Measurements from ENCODE around the gene MSGN1. TPM values are rescaled to one million over a fixed set of nuclear protein-coding genes. Genes with fewer than 3 reads are reported as not detected.

Gene MSGN1
- total and polyA plus RNA-seq, 2 experiments from 2014 or later: not detected

DNA sequence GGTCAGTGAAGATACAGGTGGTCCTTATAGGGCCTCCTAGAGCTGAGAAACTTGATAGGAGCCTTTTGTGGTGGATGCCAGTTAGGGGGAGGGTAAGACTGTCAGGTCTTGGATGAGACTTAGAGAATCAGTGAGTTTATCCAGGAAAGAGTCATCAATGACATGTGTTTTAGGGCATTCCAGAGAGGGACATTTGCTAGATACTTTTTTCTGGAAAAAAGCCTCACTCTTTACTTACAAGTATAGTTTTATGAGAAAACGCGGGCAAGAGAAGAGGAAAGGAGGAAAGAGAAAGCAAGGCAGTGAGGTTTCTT is 24.5 kb upstream of the MSGN1 start:
- Histone ChIP-seq H3K4me3 (no peak overlapping the region), H3K36me3 (no peaks in the 10 kb centered on the region), H3K9me3 (ENCODE audit: low read depth) (no peaks in the 10 kb centered on the region), H3K27ac (no peak overlapping the region), H3K27me3 (no peaks in the 10 kb centered on the region), H3K4me1 (ENCODE audit: low read depth) (no peaks in the 10 kb centered on the region)
- no peak for DNase-seq (ENCODE audit: low read depth in 1 of 2, low spot score in 1 of 2)
- TF ChIP-seq CTCF (IDR thresholded peaks at IDR 0.05; ENCODE audit: low read depth, low read length): no peak

- peak in 1 of 2 donors; percentile 43 for DNase-seq (ENCODE audit: low read depth in 1 of 2, low spot score in 1 of 2)
- Histone ChIP-seq H3K4me1 (ENCODE audit: low read depth) (no peaks in the 10 kb centered on the region), H3K27me3 (no peaks in the 10 kb centered on the region), H3K4me3 (no peak overlapping the region), H3K9me3 (ENCODE audit: low read depth) (no peaks in the 10 kb centered on the region), H3K27ac (no peak overlapping the region), H3K36me3 (no peaks in the 10 kb centered on the region)
- TF ChIP-seq CTCF (IDR thresholded peaks at IDR 0.05; ENCODE audit: low read depth, low read length): no peak
Observed at GRCh38 chr2:17792515-17792914, 23.7 kb upstream of the MSGN1 start.

DNA sequence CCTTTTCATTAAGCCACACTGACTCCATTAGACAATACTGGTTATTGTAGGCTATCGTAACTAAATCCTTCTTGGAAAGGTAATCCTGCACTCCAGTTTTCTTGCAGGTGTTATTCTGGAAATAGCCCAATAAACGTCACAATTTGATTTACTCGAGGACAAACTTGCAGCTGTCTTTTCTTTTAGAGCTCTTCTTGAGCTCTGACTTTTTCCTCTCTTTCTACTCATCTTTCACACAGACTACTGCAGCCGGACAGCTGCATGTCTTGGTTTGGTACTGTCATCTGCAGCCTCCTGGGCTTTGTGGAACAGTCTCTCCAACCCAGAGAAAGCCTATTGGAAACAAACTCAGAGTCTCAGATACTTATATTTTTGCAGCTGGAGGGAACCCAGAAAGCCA is 23.0 kb upstream of the MSGN1 start:
- TF ChIP-seq CTCF (IDR thresholded peaks at IDR 0.05; ENCODE audit: low read depth, low read length): no peak
- Histone ChIP-seq H3K27me3 (no peaks in the 10 kb centered on the region), H3K9me3 (ENCODE audit: low read depth) (no peaks in the 10 kb centered on the region), H3K36me3 (no peaks in the 10 kb centered on the region), H3K27ac (no peak overlapping the region), H3K4me1 (ENCODE audit: low read depth) (no peaks in the 10 kb centered on the region), H3K4me3 (no peak overlapping the region)
- no peak for DNase-seq (ENCODE audit: low read depth in 1 of 2, low spot score in 1 of 2)

- no peak overlapping the region for H3K27ac ChIP-seq
- H3K27me3 ChIP-seq: no peaks in the 10 kb centered on the region
- no peak for DNase-seq (ENCODE audit: low read depth in 1 of 2, low spot score in 1 of 2)
- no peaks in the 10 kb centered on the region for H3K4me1 ChIP-seq (ENCODE audit: low read depth)
- H3K4me3 ChIP-seq: no peak overlapping the region
- no peaks in the 10 kb centered on the region for H3K36me3 ChIP-seq
- no peaks in the 10 kb centered on the region for H3K9me3 ChIP-seq (ENCODE audit: low read depth)
- no peak for TF ChIP-seq CTCF (IDR thresholded peaks at IDR 0.05; ENCODE audit: low read depth, low read length)
Observed at GRCh38 chr2:17793803-17794354, 22.4 kb upstream of the MSGN1 start.

GRCh38 chr2:17795309-17795708 is 21.0 kb upstream of the MSGN1 start:
- Histone ChIP-seq H3K4me3 (no peak overlapping the region), H3K27me3 (no peaks in the 10 kb centered on the region), H3K27ac (no peak overlapping the region), H3K9me3 (ENCODE audit: low read depth) (no peaks in the 10 kb centered on the region), H3K4me1 (ENCODE audit: low read depth) (no peaks in the 10 kb centered on the region), H3K36me3 (no peaks in the 10 kb centered on the region)
- no peak for DNase-seq (ENCODE audit: low read depth in 1 of 2, low spot score in 1 of 2)
- no peak for TF ChIP-seq CTCF (IDR thresholded peaks at IDR 0.05; ENCODE audit: low read depth, low read length)

DNA sequence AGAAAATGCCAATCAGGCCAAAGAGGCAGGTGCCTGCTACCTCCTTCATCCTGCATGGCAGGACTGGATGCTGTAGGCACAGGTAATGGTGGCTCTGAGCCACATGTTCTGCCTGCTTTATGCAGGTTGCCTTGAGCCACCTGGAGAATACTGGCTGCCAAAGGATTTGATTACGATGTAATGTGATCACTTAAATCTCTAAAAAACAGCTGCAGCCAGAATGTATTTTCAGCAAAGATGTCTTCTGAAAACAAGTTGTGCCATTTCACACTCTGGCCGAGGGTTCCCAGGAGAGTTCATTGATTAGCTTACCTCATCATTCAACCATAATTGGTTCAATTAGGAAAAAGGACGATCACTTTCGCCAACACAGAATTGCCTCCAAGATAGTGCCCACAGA is 17.9 kb upstream of the MSGN1 start:
- no peaks in the 10 kb centered on the region for H3K36me3 ChIP-seq
- no peak overlapping the region for H3K27ac ChIP-seq
- no peaks in the 10 kb centered on the region for H3K4me1 ChIP-seq (ENCODE audit: low read depth)
- H3K4me3 ChIP-seq: no peak overlapping the region
- no peak for DNase-seq (ENCODE audit: low read depth in 1 of 2, low spot score in 1 of 2)
- H3K27me3 ChIP-seq: no peaks in the 10 kb centered on the region
- TF ChIP-seq CTCF (IDR thresholded peaks at IDR 0.05; ENCODE audit: low read depth, low read length): no peak
- no peaks in the 10 kb centered on the region for H3K9me3 ChIP-seq (ENCODE audit: low read depth)
